ENCODE results near the gene RTKN2. TPM values are rescaled to one million over a fixed set of nuclear protein-coding genes. Genes with fewer than 3 reads are reported as not detected.

The RTKN2 gene
- total and polyA plus RNA-seq, 2 of the 4 experiments (the other 2 are of a cell fraction) = 0.75 to 0.90 TPM

DNA sequence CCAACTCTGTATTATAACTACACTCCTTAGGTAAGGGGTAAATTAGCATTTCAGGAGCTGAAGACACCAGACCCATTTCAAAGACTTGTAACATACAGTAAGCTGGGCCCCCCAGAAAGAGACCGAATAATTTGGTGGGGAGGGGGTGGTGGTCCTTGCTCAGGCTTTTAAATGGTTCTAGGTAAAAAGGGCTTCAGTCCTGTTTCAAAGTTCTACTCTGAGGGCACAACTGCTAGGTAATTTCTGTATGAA is 73.0 kb downstream of the RTKN2 start:
- Histone ChIP-seq H2BK20ac (ENCODE audit: low read depth, low read length) (0 out of 2 replicates have a peak overlapping the region, but pooled peaks have one; percentile 30), H3K27me3 (ENCODE audit: control insufficient read depth, insufficient read depth, low read length) (no peaks in the 10 kb centered on the region), H3K56ac (ENCODE audit: extremely low read depth, insufficient read depth, low read length) (no peak overlapping the region), H2BK15ac (ENCODE audit: low read depth, low read length) (peak overlapping the region; percentile 53; the same call in 1 of the 3 replicates), H3K4me2 (ENCODE audit: low read depth, low read length) (no peak overlapping the region), H3K23ac (ENCODE audit: low read depth, low read length) (no peak overlapping the region), H3K9me3 (ENCODE audit: control insufficient read depth, insufficient read depth, low read length) (no peaks in the 10 kb centered on the region), H2BK5ac (ENCODE audit: low read depth, low read length, poor library complexity, severe bottlenecking) (peak overlapping the region; percentile 38), H3K36me3 (ENCODE audit: control insufficient read depth, insufficient read depth, low read length) (no peaks in the 10 kb centered on the region), H3K4me3 (ENCODE audit: insufficient read depth, low read depth, low read length) (no peak overlapping the region), H2AK9ac (replicated peaks; ENCODE audit: low read depth, low read length, poor library complexity) (no peak overlapping the region), H4K8ac (ENCODE audit: low read depth in 2 of 2, low read length in 2 of 2) (0 out of 4 replicates have a peak overlapping the region, but pooled peaks of 1 of the 2 experiments have one; percentile 64), H3K9me1 (ENCODE audit: insufficient read depth, low read length) (no peaks in the 10 kb centered on the region; the same call in 1 of the 2 replicates), H4K5ac (ENCODE audit: low read depth, low read length) (peak overlapping the region; percentile 53), H3K27ac (ENCODE audit: insufficient read depth, low read length) (no peak overlapping the region), H3K4ac (ENCODE audit: low read depth, low read length) (peak overlapping the region; percentile 62), H3K9ac (ENCODE audit: low read depth, low read length) (no peak overlapping the region), H2AK5ac (ENCODE audit: low read depth, low read length) (peak overlapping the region; percentile 50; the same call in 1 of the 2 replicates), H3K14ac (replicated peaks; ENCODE audit: low read depth, low read length) (no peak overlapping the region), H3K18ac (ENCODE audit: low read depth, low read length) (no peak overlapping the region), H3K79me1 (ENCODE audit: low read depth in 1 of 2, low read length in 2 of 2) (no peaks in the 10 kb centered on the region), H2BK120ac (ENCODE audit: low read depth, low read length) (peak overlapping the region; percentile 36; the same call in 1 of the 2 replicates), H2AFZ (replicated peaks; ENCODE audit: low read length, poor library complexity) (no peak overlapping the region), H4K20me1 (ENCODE audit: insufficient read depth, low read length) (no peaks in the 10 kb centered on the region), H3K4me1 (ENCODE audit: control insufficient read depth, insufficient read depth, low read length) (no peaks in the 10 kb centered on the region), H4K91ac (ENCODE audit: insufficient read depth, low read depth, low read length) (peak overlapping the region; percentile 54)
- in situ Hi-C loops (cut with MboI; ENCODE audit: low sequenced_read_pairs) = no loop called here
- dilution Hi-C loops (cut with HindIII; ENCODE audit: low sequenced_read_pairs, unreplicated experiment) = no loop called here
- no TSS peak for BruUV-seq (replicated peaks)
- no CpG with 5 or more reads among the region's 1 CpG for WGBS, 2 experiments (ENCODE audit: extremely low coverage in 2 of 2, insufficient read length in 1 of 2)
- CTCF ChIA-PET = interaction anchor here (0.6 kb wide), 1 partner anchor 16 kb away, joined by 3 read pairs; no protein-coding TSS in a partner anchor
- TF ChIP-seq, protein P1, sequence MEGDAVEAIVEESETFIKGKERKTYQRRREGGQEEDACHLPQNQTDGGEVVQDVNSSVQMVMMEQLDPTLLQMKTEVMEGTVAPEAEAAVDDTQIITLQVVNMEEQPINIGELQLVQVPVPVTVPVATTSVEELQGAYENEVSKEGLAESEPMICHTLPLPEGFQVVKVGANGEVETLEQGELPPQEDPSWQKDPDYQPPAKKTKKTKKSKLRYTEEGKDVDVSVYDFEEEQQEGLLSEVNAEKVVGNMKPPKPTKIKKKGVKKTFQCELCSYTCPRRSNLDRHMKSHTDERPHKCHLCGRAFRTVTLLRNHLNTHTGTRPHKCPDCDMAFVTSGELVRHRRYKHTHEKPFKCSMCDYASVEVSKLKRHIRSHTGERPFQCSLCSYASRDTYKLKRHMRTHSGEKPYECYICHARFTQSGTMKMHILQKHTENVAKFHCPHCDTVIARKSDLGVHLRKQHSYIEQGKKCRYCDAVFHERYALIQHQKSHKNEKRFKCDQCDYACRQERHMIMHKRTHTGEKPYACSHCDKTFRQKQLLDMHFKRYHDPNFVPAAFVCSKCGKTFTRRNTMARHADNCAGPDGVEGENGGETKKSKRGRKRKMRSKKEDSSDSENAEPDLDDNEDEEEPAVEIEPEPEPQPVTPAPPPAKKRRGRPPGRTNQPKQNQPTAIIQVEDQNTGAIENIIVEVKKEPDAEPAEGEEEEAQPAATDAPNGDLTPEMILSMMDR (conservative IDR thresholded peaks at IDR 0.05; ENCODE audit: low read depth, low read length) = no peak
- TF ChIP-seq NFE2L2 (IDR thresholded peaks at IDR 0.05; ENCODE audit: low read depth, low read length) (no peak), RCOR1 (IDR thresholded peaks at IDR 0.05; ENCODE audit: insufficient replicate concordance, low read length) (no peak), MXI1 (IDR thresholded peaks at IDR 0.05; ENCODE audit: borderline replicate concordance, low read depth, low read length) (no peak), BHLHE40 (IDR thresholded peaks at IDR 0.05; ENCODE audit: low read depth, low read length) (no peak), CHD1 (IDR thresholded peaks at IDR 0.05; ENCODE audit: low read depth, low read length) (no peak), FOS (IDR thresholded peaks at IDR 0.05; ENCODE audit: low read depth, low read length) (no peak)
- TF ChIP-seq, protein P2, sequence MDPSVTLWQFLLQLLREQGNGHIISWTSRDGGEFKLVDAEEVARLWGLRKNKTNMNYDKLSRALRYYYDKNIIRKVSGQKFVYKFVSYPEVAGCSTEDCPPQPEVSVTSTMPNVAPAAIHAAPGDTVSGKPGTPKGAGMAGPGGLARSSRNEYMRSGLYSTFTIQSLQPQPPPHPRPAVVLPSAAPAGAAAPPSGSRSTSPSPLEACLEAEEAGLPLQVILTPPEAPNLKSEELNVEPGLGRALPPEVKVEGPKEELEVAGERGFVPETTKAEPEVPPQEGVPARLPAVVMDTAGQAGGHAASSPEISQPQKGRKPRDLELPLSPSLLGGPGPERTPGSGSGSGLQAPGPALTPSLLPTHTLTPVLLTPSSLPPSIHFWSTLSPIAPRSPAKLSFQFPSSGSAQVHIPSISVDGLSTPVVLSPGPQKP (IDR thresholded peaks at IDR 0.05; ENCODE audit: borderline replicate concordance, low read depth, low read length) = no peak
- no peak for ATAC-seq (ENCODE audit: low read depth)
- no peak for DNase-seq
- intact Hi-C loops (cut with micrococcal nuclease) = no loop called here
- POLR2A ChIA-PET (ENCODE audit: unreplicated experiment) = no interaction called here

All from IMR-90 (cell line).